Thyroid gland (tissue), 4 donors: ENCODE measurements around the gene ATXN1. TPM values are rescaled to one million over a fixed set of nuclear protein-coding genes. Genes with fewer than 3 reads are reported as not detected.
A peak's percentile ranks its signal among the peaks of the same experiment; 100 is the strongest.

Experiments
- DNase-seq, 2 donors: peaks; one replicate each; pipeline ENCODE4 v3.0.0-alpha.2; 2019
- H3K27ac ChIP-seq, 3 donors: fragments of 200-600 bp; sonication (generic); 1 replicate in 2 of 3; 2 replicates in 1 of 3; pipeline ENCODE4 v1.5.1; 2016 to 2019; ENCODE audit warnings: mild to moderate bottlenecking in 1 of 3, moderate library complexity in 1 of 3
- H3K27me3 ChIP-seq: fragments of 200-600 bp; sonication (generic); one replicate; pipeline ENCODE4 v1.5.1; 2019
- H3K36me3 ChIP-seq, 2 donors: fragments of 200-600 bp; sonication (generic); one replicate each; pipeline ENCODE4 v1.5.1; 2016 to 2019
- H3K4me1 ChIP-seq, 2 donors: fragments of 200-600 bp; sonication (generic); one replicate each; pipeline ENCODE4 v1.5.1; 2017 to 2019
- H3K4me3 ChIP-seq, 3 donors: fragments of 200-600 bp; sonication (generic); replicated peaks in 1 of 3; 1 replicate in 2 of 3; 2 replicates in 1 of 3; pipeline ENCODE4 v1.5.1; 2016; ENCODE audit warnings: mild to moderate bottlenecking in 1 of 3
- H3K9me3 ChIP-seq: fragments of 200-600 bp; sonication (generic); one replicate; pipeline ENCODE4 v1.5.1; 2017
- POLR2A ChIP-seq, 2 donors: fragments of 450-650 bp; IDR thresholded peaks; one replicate each; pipeline ENCODE4 v1.6.1; 2017; ENCODE audit warnings: antibody characterized with exemption in 2 of 2, mild to moderate bottlenecking in 2 of 2, moderate library complexity in 1 of 2
- WGBS, 2 donors: methylation state at CpG; one replicate each; pipeline ENCODE4 v1.1.5; 2017; 5-methylcytosine and 5-hydroxymethylcytosine counted together
- intact Hi-C: fragments of 100-400 bp; cut with DNase I; formaldehyde crosslinking; loops from one replicate; pipeline ENCODE4 v1.15.1; 2023
- total RNA-seq, 4 donors: library from RNA; depleted of rRNA; stranded (reverse); fragments of >200 nt; gene quantifications; one replicate each; pipeline ENCODE4 v1.2.3, GENCODE V29; 2016
- TF ChIP-seq, protein P1 (sequence below), 6 experiments: fragments of 200-600 bp in 3 of 6; fragments of 450-650 bp in 3 of 6; sonication (generic) in 3 of 6; IDR thresholded peaks; one replicate each; pipeline ENCODE4 v1.5.1; 2016 to 2019; ENCODE audit warnings: antibody characterized with exemption in 6 of 6, mild to moderate bottlenecking in 2 of 6, inconsistent platforms in 1 of 6, moderate library complexity in 1 of 6

The ATXN1 gene
- total RNA-seq, 4 donors from 2014 or later, result 62.1 to 88.1 (median 83.0) TPM

DNA sequence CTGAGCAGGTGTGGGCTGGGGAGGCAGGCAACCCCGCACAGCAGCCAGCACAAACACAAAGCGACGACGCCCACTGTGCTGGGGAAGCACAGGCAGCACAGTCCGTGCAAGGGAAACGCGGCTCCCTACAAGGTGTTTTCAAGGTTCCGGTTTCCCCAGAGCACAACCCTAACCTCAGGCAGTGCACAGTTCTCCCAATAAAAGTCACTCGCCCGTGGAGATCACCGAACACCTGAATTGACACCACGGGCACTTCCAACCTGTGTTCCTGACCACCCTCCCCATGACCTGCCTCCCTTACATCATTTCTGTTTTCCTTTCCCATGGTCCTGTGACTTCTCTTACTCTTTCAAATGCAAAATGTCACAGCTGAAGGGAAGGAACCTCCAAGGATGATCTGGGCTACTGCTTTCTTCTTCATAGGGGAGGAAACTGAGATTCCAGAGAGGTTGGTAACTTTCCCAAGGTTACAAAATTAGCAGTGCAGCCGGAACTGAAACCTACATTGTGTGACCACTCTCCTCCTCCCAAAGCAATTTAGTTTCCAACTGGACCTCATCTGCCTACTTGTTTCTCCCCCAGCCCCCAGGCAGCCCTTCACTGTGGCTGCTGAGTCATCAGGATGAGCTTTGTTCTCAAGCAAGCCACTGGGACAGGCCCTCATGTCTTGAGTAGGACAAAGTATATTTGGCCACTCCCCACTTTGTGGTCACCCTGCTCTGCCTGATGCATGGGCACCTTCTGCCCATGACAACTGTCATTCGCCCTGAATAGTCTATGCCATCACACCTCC is 125.3 kb downstream of the ATXN1 start:
- TF ChIP-seq, protein P1, sequence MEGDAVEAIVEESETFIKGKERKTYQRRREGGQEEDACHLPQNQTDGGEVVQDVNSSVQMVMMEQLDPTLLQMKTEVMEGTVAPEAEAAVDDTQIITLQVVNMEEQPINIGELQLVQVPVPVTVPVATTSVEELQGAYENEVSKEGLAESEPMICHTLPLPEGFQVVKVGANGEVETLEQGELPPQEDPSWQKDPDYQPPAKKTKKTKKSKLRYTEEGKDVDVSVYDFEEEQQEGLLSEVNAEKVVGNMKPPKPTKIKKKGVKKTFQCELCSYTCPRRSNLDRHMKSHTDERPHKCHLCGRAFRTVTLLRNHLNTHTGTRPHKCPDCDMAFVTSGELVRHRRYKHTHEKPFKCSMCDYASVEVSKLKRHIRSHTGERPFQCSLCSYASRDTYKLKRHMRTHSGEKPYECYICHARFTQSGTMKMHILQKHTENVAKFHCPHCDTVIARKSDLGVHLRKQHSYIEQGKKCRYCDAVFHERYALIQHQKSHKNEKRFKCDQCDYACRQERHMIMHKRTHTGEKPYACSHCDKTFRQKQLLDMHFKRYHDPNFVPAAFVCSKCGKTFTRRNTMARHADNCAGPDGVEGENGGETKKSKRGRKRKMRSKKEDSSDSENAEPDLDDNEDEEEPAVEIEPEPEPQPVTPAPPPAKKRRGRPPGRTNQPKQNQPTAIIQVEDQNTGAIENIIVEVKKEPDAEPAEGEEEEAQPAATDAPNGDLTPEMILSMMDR (IDR thresholded peaks at IDR 0.05), result no peak
- TF ChIP-seq POLR2A (IDR thresholded peaks at IDR 0.05), result no peak
- Histone ChIP-seq H3K27ac (peak overlapping the region; percentile 45 to 57 (median 55)), H3K4me1 (peaks cover 9 to 19% of the 10 kb centered on the region in 2 donors), H3K4me3 (no peak overlapping the region), H3K36me3 (no peaks in the 10 kb centered on the region), H3K27me3 (no peaks in the 10 kb centered on the region), H3K9me3 (no peaks in the 10 kb centered on the region)
- intact Hi-C loops, result no loop called here
- 37 to 48% methylated on average over 14 of the region's 14 CpGs for WGBS, 2 donors
- DNase-seq, result peak; percentile 60 to 65

DNA sequence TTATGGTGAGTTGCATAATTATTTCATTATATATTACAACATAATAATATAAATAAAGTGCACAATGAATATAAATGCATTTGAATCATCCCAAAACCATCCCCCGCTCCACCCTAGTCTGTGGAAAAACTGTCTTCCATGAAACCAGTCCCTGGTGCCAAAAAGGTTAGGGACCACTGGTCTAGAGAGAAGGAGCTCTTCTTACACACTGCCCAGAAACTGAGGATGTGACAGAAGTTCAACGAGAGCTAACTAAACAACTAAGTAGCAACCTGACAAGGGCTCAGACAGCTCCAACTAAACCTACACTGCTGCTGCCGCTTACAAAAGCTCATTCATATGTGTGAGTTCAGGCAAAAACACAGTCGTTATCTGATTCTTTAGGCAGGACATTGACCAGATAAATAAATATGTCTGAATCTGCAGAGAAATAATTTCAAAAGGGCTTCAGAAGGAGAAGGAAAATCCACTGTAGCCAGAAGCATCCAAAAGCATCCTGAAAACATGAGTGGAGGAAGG is 125.9 kb downstream of the ATXN1 start:
- no peaks in the 10 kb centered on the region for H3K27me3 ChIP-seq
- no peak overlapping the region for H3K4me3 ChIP-seq
- peaks cover 9 to 19% of the 10 kb centered on the region in 2 donors for H3K4me1 ChIP-seq
- peak; percentile 47 to 52 for DNase-seq
- H3K9me3 ChIP-seq, result no peaks in the 10 kb centered on the region
- peak overlapping the region; percentile 45 to 57 (median 55) for H3K27ac ChIP-seq
- TF ChIP-seq, protein P1 (IDR thresholded peaks at IDR 0.05), result no peak
- no peak for TF ChIP-seq POLR2A (IDR thresholded peaks at IDR 0.05)
- WGBS, 2 donors, result 39 to 66% methylated on average over 4 of the region's 4 CpGs
- intact Hi-C loops, result no loop called here
- H3K36me3 ChIP-seq, result no peaks in the 10 kb centered on the region

DNA sequence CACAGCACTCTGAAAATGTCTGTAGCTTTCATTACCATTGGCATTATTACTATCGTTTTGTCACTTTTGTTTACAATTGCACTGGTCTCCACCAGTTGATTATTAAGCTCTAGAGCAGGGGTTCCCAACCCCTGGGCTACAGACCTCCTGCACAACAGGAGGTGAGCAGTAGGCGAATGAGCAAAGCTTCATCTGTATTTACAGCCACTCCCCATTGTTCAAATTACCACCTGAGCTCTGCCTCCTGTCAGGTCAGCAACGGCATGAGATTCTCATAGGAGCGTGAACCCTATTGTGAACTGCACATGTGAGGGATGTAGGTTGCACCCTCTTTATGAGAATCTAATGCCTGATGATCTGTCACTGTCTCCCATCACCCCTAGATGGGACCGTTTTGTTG is 126.4 kb downstream of the ATXN1 start:
- H3K27ac ChIP-seq, result no peak overlapping the region
- 92% methylated on average over 5 of the region's 5 CpGs for WGBS, 2 donors
- DNase-seq, result no peak

DNA sequence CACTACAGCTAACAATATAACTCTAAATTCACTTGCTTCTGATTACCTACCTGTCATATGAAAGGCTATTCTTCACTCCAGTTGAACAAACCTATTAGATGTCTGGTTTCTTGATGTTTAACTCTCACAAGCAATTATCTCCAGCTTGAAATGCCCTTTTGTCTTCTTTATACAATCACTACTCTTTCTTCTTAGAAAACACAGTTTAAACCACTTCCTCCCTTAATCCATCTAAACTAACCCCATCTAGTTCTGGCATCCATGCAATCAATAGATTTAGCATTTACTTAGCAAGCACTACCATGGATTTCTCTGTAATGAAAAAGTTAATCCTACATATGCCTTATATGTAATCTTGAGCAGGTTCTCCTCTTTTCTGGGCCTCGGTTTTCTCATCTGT is 127.3 kb downstream of the ATXN1 start:
- WGBS, 2 donors, result 93 to 94% methylated on average over 1 of the region's 1 CpG
- H3K9me3 ChIP-seq, result no peaks in the 10 kb centered on the region
- peaks cover 9 to 19% of the 10 kb centered on the region in 2 donors for H3K4me1 ChIP-seq
- H3K27me3 ChIP-seq, result no peaks in the 10 kb centered on the region
- no peak overlapping the region for H3K4me3 ChIP-seq
- no peak for DNase-seq
- intact Hi-C loops, result no loop called here
- no peak for TF ChIP-seq POLR2A (IDR thresholded peaks at IDR 0.05)
- TF ChIP-seq, protein P1 (IDR thresholded peaks at IDR 0.05), result no peak
- no peaks in the 10 kb centered on the region for H3K36me3 ChIP-seq
- H3K27ac ChIP-seq, result no peak overlapping the region

More for the DNA sequence above, 126.4 kb downstream of the ATXN1 start:
- Histone ChIP-seq H3K4me3 (no peak overlapping the region), H3K27me3 (no peaks in the 10 kb centered on the region), H3K4me1 (peaks cover 9 to 19% of the 10 kb centered on the region in 2 donors), H3K36me3 (no peaks in the 10 kb centered on the region), H3K9me3 (no peaks in the 10 kb centered on the region)
- TF ChIP-seq, protein P1 (IDR thresholded peaks at IDR 0.05), result no peak
- TF ChIP-seq POLR2A (IDR thresholded peaks at IDR 0.05), result no peak
- intact Hi-C loops, result no loop called here

DNA sequence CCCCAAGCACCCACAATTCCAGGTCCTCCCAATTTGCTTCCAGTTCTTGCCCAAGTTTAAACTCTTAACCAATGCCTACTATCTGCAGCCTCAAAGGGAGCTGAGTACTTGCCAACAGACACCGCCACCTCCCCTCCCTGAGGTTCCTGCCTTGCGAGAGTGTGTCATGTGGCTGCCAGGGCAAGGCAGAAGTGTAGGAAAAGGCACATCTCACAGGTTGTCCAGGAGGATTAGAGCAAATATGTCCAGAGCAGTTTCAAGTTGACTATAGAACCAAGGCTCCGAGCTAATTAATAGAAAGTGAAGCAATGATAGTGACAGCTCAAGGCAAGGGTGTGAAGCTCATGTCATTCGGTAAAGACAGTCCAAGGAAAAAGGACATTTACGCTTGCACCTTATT is 127.8 kb downstream of the ATXN1 start:
- no peak overlapping the region for H3K4me3 ChIP-seq
- TF ChIP-seq, protein P1 (IDR thresholded peaks at IDR 0.05), result no peak
- TF ChIP-seq POLR2A (IDR thresholded peaks at IDR 0.05), result no peak
- H3K27ac ChIP-seq, result no peak overlapping the region
- H3K36me3 ChIP-seq, result no peaks in the 10 kb centered on the region
- 90 to 92% methylated on average over 5 of the region's 5 CpGs for WGBS, 2 donors
- intact Hi-C loops, result no loop called here
- no peaks in the 10 kb centered on the region for H3K9me3 ChIP-seq
- no peaks in the 10 kb centered on the region for H3K27me3 ChIP-seq
- peaks cover 9 to 19% of the 10 kb centered on the region in 2 donors for H3K4me1 ChIP-seq
- peak; percentile 29 to 45 for DNase-seq
